Transverse colon (tissue), 4 donors: Measurements from ENCODE around the gene DNASE1L3. TPM values are rescaled to one million over a fixed set of nuclear protein-coding genes. Genes with fewer than 3 reads are reported as not detected.
"Not testable (repeated sequence)": the region's sequence is repeated elsewhere in the genome, so short reads cannot be mapped to it uniquely, and the experiment has no call there.

Source experiments
- DNase-seq: peaks from one replicate; pipeline ENCODE4 v3.0.0-alpha.2; 2019
- H3K27ac ChIP-seq, 4 donors: fragments of 200-600 bp; sonication (generic); 2 replicates each; pipeline ENCODE4 v1.5.1; 2016 to 2018; ENCODE audit warnings: inconsistent platforms in 4 of 4
- H3K27me3 ChIP-seq: fragments of 200-600 bp; sonication (generic); 2 replicates; pipeline ENCODE4 v1.5.1; 2017; ENCODE audit warnings: inconsistent platforms
- H3K36me3 ChIP-seq, 4 donors: fragments of 200-600 bp; sonication (generic); 2 replicates each; pipeline ENCODE4 v1.5.1; 2017 to 2019; ENCODE audit warnings: inconsistent platforms in 4 of 4
- H3K4me1 ChIP-seq, 4 donors: fragments of 200-600 bp; sonication (generic); 2 replicates each; pipeline ENCODE4 v1.5.1; 2017 to 2020; ENCODE audit warnings: inconsistent platforms in 4 of 4
- H3K4me3 ChIP-seq, 4 donors: fragments of 200-600 bp; sonication (generic); 1 replicate in 1 of 4; 2 replicates in 3 of 4; pipeline versions ENCODE4 v1.5.1 to v1.6.1; 2017 to 2019; ENCODE audit warnings: inconsistent platforms in 4 of 4
- H3K9me3 ChIP-seq, 2 donors: fragments of 200-600 bp; sonication (generic); 2 replicates each; pipeline ENCODE4 v1.5.1; 2017 to 2019; ENCODE audit warnings: inconsistent platforms in 2 of 2
- CTCF ChIP-seq, 5 experiments: fragments of 200-600 bp in 3 of 5; fragments of 450-650 bp in 2 of 5; sonication (generic) in 3 of 5; IDR thresholded peaks; 1 replicate in 2 of 5; 2 replicates in 3 of 5; pipeline ENCODE4 v1.5.1; 2016 to 2017; ENCODE audit warnings: antibody characterized with exemption in 5 of 5, inconsistent platforms in 3 of 5, mild to moderate bottlenecking in 2 of 5, moderate library complexity in 1 of 5
- EP300 ChIP-seq: sonication (generic); formaldehyde crosslinking; IDR thresholded peaks from one replicate; pipeline ENCODE4 v1.6.1; 2017; ENCODE audit warnings: antibody characterized with exemption, low read depth
- POLR2A ChIP-seq: fragments of 450-650 bp; IDR thresholded peaks from one replicate; pipeline ENCODE4 v1.6.1; 2016; ENCODE audit warnings: antibody characterized with exemption, mild to moderate bottlenecking, moderate library complexity
- POLR2AphosphoS5 ChIP-seq, 3 donors: sonication (generic); formaldehyde crosslinking; IDR thresholded peaks; one replicate each; pipeline ENCODE4 v1.6.1; 2016; ENCODE audit warnings: antibody characterized with exemption in 3 of 3
- WGBS, 2 donors: methylation state at CpG; one replicate each; pipeline ENCODE4 v1.1.5; 2018; ENCODE audit warnings: low coverage in 1 of 2; 5-methylcytosine and 5-hydroxymethylcytosine counted together
- in situ Hi-C, 4 donors: fragments of 200-750 bp; cut with MboI; loops; one replicate each; pipeline versions ENCODE4 v1.15.0 to v1.15.1; 2017; ENCODE audit warnings: low sequenced_read_pairs in 3 of 4, low pct_ligation_motif_present in 1 of 4, low pct_unique_long_range_greater_than_20kb in 1 of 4
- intact Hi-C: fragments of 100-400 bp; cut with DNase I; formaldehyde crosslinking; loops from one replicate; pipeline ENCODE4 v1.15.1; 2023; ENCODE audit warnings: low total_unique reads
- total RNA-seq, 4 donors: library from RNA; depleted of rRNA; stranded (reverse); fragments of >200 nt; gene quantifications; one replicate each; pipeline ENCODE4 v1.1.0, GENCODE V29; 2016

DNASE1L3 gene
- total RNA-seq, 4 donors from 2014 or later: 1.9 to 6.8 (median 3.6) TPM

GRCh38 chr3:58249358-58250092 is 38.8 kb upstream of the DNASE1L3 start:
- in situ Hi-C loops (loop anchor here in 1 of 4 donors (10.0 kb wide), 1 partner anchor 45 kb away; no protein-coding TSS in a partner anchor), intact Hi-C loops (no loop called here)
- Histone ChIP-seq H3K4me3 (peak overlapping the region in 1 of 4 donors; percentile 26), H3K27ac (peak overlapping the region; percentile 72 to 83 (median 80)), H3K27me3 (no peaks in the 10 kb centered on the region), H3K36me3 (no peaks in the 10 kb centered on the region), H3K4me1 (peaks cover 27 to 68% (median 42%) of the 10 kb centered on the region in 4 donors), H3K9me3 (no peaks in the 10 kb centered on the region)
- WGBS, 2 donors: 44 to 50% methylated on average over 7 of the region's 7 CpGs
- DNase-seq: peak; percentile 81
- peak; percentile 67 to 88 (median 82) for TF ChIP-seq POLR2AphosphoS5 (IDR thresholded peaks at IDR 0.05)
- TF ChIP-seq CTCF (IDR thresholded peaks at IDR 0.05): peak in 4 of 5 experiments; percentile 18 to 50 (median 31)
- TF ChIP-seq EP300: no peak
- peak; percentile 75 for TF ChIP-seq POLR2A

- TF ChIP-seq POLR2A (no peak), CTCF (IDR thresholded peaks at IDR 0.05) (no peak), EP300 (no peak), POLR2AphosphoS5 (IDR thresholded peaks at IDR 0.05) (no peak)
- peaks cover 8 to 44% (median 29%) of the 10 kb centered on the region in 4 donors for H3K4me1 ChIP-seq
- in situ Hi-C loops (loop anchor here in 1 of 4 donors (10.0 kb wide), 1 partner anchor 48 kb away; no protein-coding TSS in a partner anchor), intact Hi-C loops (no loop called here)
- 23 to 78% methylated on average over 3 to 8 of the region's 8 CpGs for WGBS, 2 donors
- H3K4me3 ChIP-seq: no peak overlapping the region
- H3K27me3 ChIP-seq: no peaks in the 10 kb centered on the region
- no peaks in the 10 kb centered on the region for H3K36me3 ChIP-seq
- H3K27ac ChIP-seq: no peak overlapping the region
- H3K9me3 ChIP-seq: no peaks in the 10 kb centered on the region
- DNase-seq: no peak
These were observed 35.6 kb upstream of the DNASE1L3 start for GRCh38 chr3:58246148-58247047.

- Histone ChIP-seq H3K27me3 (no peaks in the 10 kb centered on the region), H3K4me1 (peaks cover 0 to 29% (median 15%) of the 10 kb centered on the region in 4 donors), H3K36me3 (no peaks in the 10 kb centered on the region), H3K9me3 (no peaks in the 10 kb centered on the region), H3K4me3 (no peak overlapping the region), H3K27ac (no peak overlapping the region)
- 87 to 94% methylated on average over 5 to 6 of the region's 6 CpGs for WGBS, 2 donors
- TF ChIP-seq POLR2A (no peak), EP300 (no peak), POLR2AphosphoS5 (IDR thresholded peaks at IDR 0.05) (no peak), CTCF (IDR thresholded peaks at IDR 0.05) (no peak)
- in situ Hi-C loops: loop anchor here in 1 of 4 donors (10.0 kb wide), 1 partner anchor 51 kb away; no protein-coding TSS in a partner anchor
- DNase-seq: no peak
- intact Hi-C loops: no loop called here
These were observed 33.3 kb upstream of the DNASE1L3 start for GRCh38 chr3:58243976-58244585.

- WGBS, 2 donors: 40 to 70% methylated on average over 1 to 4 of the region's 4 CpGs
- peaks cover 0 to 31% (median 19%) of the 10 kb centered on the region in 4 donors for H3K4me1 ChIP-seq
These were observed 32.1 kb upstream of the DNASE1L3 start for GRCh38 chr3:58242860-58243259.

More at GRCh38 chr3:58242860-58243259, 32.1 kb upstream of the DNASE1L3 start:
- intact Hi-C loops, H3K9me3 ChIP-seq, DNase-seq, H3K27me3 ChIP-seq, H3K36me3 ChIP-seq, H3K27ac ChIP-seq, H3K4me3 ChIP-seq: not testable (repeated sequence)
- in situ Hi-C loops: loop anchor here in 1 of 4 donors (10.0 kb wide), 1 partner anchor 52 kb away; no protein-coding TSS in a partner anchor
